IPS-NIHi7 (cell line): ENCODE measurements around the gene SAMD1.
"Not testable (repeated sequence)": the region's sequence is repeated elsewhere in the genome, so short reads cannot be mapped to it uniquely, and the experiment has no call there.

ENCODE experiments used
- DNase-seq: peaks from one replicate; pipeline ENCODE4 v3.0.0; 2012; ENCODE audit warnings: mixed read lengths; ENCODE audit errors: extremely low spot score

SAMD1 gene

DNA sequence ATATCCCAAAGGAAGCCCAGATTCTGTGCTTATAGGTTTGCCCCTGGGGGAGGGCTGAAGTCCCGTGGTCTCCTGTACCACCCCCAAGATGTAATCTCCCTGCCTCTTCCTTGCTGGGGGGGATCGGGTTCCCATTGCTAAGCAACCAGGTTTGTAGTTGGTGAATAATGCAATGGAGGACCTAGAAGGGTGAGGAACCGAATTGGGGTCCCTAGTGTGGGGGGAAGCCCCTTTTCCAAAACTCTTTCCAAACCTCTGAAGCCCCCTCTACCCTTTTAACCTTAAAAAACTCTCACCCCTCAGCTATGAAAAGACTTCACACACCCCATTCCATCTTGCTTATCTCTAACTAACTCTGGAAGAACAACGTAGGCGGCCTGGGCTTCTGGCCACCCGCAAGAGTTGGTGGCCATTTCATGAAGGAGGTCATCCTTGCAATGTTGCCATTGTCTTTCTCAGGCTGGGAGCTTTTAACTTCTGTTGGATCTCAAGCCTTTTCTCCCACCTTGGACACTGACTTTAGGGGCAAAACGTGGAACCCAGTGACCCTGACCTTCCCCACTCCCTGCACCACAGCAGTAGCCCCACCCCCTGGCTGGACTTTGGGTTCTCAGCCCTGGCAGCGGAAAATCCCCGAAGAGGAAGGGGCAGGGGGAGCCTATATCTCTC, 29.3 kb downstream of the SAMD1 start:
- DNase-seq: no peak

DNA sequence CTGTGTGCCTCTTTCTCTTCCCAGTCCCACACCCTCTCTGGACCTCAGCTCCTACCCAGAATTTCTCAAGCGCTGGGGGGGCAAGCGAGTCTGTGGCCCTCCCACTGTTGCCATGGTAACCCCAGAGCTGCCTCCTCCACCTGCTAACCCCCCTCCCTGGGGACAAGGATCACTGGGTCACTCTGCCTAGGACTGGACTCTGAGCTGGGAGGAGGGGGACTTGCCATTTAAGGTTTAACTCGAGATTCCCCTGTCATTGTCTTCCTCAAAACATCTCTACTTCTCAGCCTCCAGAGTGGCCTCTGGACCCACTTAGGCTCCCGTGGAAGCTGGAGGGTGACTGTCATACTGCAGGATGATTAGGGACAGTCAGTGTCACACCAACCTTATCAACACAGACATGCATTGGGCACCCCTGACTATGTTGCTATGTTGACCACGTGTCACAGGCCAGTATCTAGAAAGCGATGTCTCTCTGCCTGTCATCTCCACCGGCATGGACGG, 30.8 kb downstream of the SAMD1 start:
- no peak for DNase-seq

DNA sequence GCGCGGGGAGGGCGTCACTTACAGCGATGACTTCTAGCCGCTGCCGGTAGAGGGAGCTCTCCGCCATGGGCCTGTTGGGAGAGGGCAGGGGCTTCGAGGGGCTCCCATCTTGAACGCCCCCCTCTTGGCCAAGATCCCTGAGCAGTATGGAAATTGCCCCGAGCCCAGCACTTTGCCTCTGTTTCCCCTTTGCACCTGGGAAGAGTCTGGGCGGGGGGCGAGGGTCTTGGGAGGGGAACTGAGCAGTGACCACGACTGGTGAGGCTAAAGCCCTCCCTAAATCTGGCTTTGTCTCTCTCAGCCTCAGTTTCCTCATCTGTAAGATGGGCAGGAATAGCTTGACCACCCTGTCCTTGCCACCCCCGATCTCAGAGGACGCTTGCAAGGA, 31.5 kb downstream of the SAMD1 start:
- DNase-seq: peak; percentile 69

DNA sequence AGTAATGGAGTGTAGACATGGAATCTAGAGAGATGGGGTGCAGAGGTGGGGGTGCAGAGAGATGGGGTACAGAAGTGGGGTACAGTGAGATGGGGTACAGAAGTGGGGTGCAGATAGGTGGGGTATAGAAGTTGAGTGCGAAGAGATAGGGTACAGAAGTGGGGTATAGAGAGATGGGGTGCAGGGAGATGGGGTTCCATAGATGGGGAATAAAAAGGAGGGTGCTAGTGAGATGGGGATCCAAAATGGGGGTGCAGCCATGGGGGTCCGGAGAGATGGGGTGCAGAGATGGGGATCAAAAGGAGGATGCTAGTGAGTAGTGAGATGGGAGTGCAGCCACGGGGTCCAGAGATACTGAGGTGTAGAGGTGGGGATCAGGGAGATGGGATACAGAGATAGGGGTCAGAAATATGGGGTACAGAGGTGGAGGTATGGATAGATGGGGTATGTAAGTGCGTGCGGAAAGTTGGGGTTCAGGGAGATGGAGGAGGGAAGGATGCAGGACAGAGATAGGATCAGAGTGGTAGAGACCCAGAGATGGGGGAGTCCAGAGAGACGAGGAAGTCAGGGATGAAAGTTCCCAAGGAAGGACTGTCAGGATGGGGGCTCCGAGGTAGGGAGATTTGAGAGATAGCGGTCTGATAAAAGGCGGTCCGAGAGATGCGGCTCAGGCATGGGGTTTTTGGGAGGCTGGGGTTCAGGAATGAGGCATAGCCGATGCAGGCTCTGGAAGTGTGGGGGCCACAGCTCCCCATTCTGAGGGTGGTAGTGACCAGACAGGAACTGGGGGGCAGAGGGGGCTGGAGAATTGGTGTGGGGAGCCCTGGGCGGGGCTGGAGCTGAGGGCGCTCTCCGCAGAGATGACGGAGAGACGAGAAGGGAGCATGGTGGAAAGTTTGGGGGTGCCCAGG, 32.1 kb downstream of the SAMD1 start:
- no peak for DNase-seq

GRCh38 chr19:14056741-14057356, 33.7 kb downstream of the SAMD1 start:
- DNase-seq: peak; percentile 10

- no peak for DNase-seq
Observed at GRCh38 chr19:14056069-14056666, 34.4 kb downstream of the SAMD1 start.

DNA sequence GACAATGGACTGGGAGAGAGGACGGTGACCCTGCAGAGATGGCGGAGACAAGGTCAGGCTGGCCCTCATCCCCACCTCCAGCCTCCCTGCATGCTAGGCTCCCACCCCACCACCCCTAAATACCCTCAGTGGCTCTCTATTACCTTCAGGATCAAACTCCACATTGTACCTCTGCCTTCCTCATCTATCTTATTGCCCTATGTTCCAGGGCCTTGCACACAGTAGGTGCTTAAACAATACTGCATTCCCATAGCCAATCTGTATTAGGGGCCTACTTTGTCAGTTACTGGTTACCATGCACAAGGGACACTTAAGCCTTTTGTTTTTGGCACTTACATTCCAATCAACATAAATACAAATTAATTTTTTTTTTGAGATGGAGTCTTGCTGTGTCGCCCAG, 35.2 kb downstream of the SAMD1 start:
- no peak for DNase-seq

GRCh38 chr19:14054721-14055120, 35.8 kb downstream of the SAMD1 start:
- no peak for DNase-seq

DNA sequence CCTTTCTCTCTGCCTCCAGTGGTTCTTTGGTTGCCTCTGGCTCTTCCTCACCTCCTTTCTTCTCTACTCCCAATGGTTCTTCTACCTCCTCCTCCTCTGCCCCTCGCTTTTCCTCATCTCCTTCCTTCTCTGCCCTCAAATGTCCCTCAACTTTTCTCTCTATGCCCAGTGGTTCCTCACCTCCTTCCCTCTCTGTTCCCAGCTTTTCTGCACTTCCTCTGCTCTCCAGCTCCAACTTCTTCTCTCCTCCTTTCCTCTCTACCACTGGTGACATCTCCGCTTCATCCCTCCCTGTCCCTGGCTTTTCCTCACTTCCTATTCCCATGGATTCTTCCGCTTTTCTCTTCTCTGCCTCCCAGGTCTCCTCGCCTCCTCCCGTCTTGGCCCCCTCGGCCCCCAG, 36.5 kb downstream of the SAMD1 start:
- DNase-seq: no peak

DNA sequence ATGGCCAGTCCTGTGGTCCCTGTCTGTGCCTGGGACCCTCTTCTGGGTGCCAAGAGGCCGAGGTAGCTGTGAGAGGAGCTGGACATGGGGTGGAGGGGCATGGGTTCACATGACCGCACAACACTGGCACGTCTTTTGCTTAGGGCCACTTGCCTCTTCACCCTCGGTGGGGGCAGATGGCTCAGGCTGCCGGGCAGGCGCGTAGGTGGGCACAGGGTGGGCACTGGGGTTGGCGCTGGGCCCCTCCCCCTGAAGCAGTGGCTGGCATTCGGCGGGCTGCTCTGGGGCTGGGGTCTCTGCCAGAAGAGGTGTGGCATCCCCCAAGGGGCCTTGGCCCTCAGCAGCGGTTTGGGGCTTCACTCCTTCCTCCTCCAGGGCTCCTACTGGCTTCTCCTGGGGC, 37.1 kb downstream of the SAMD1 start:
- DNase-seq: no peak

GRCh38 chr19:14053032-14053431, 37.5 kb downstream of the SAMD1 start:
- no peak for DNase-seq

GRCh38 chr19:14052470-14052869, 38.1 kb downstream of the SAMD1 start:
- no peak for DNase-seq

DNA sequence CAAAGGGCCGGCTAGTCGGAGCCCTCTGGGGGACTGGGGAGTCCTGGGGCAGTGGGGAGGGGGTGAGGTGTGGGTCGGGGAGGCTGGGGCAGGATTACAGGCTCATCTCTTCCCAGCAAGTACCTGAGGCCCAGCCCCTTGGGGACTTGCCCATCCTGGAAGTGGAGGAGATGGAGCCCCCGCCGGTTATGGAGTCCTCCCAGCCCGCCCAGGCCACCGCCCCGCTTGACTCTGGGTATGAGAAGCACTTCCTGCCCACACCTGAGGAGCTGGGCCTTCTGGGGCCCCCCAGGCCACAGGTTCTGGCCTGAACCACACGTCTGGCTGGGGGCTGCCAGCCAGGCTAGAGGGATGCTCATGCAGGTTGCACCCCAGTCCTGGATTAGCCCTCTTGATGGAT, 38.6 kb downstream of the SAMD1 start:
- DNase-seq: no peak

DNA sequence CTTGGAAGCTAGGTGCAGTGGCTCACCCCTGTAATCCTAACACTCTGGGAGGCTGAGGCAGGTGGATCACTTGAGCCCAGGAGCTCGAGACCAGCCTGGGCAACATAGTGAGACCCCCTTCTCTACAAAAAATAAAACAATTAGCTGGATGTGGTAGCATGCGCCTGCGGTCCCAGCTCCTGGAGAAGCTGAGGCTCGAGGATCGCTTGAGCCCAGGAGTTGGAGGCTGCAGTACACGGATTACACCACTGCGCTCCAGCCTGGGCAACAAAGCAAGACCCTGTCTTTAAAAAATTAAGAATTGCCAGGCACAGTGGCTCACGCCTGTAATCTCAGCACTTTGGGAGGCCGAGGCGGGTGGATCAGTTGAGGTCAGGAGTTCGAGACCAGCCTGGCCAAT, 39.6 kb downstream of the SAMD1 start:
- DNase-seq: not testable (repeated sequence)

- no peak for DNase-seq
Observed at GRCh38 chr19:14050512-14050911, 40.0 kb downstream of the SAMD1 start.

DNA sequence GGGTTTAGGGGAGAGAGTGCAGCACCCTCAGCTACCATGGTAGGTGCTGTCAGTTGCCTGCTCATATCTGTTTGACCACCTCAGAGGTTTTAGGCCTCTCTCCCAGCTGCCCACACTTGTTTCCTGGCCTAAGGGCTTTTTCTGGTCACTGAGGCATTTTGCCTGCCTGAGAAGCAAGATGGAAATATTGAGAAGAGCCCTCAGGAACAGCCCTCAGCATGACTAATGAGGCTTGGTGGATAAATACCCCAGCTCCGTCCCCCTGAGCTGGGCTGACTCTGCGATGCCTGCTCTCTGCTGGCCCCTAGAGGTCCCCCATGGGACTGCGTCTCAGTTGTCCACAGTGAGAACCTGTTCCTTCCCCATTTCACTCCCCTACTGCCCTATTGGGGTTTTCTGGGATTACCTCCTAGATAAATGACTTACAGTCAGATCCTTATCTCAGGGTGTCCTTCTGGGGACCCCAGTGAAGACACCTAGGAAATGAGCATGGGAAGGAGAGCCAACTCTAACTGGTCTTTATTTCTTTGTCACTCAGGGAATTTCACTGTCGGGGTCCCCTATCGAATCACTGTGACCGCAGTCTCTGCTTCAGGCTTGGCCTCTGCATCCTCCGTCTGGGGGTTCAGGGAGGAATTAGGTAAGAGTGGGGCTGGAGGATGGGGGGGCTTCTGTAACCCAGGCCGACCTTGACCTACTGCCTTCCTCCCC, 42.0 kb downstream of the SAMD1 start:
- peak; percentile 89 for DNase-seq

DNA sequence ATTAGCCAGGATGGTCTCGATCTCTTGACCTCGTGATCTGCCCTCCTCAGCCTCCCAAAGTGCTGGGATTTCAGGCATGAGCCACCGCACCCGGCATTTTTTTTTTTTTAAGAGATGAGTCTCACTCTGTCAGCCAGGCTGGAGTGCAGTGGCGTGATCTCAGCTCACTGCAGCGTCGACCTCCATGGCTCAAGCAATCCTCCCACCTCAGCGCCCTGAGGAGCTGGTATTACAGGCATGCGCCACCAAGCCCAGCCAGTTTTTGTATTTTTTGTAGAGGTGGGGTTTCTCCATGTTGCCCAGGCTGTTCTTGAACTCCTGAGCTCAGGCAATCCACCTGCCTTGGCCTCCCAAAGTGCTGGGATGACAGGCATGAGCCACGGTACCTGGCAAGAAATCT, 42.7 kb downstream of the SAMD1 start:
- not testable (repeated sequence) for DNase-seq

GRCh38 chr19:14042659-14043608, 47.6 kb downstream of the SAMD1 start:
- peak; percentile 85 for DNase-seq

GRCh38 chr19:14039181-14039580, 51.4 kb downstream of the SAMD1 start:
- DNase-seq: no peak
